Astrocyte (in vitro differentiated cells and primary cell): Measurements from ENCODE around the gene EEF1AKMT3. TPM values are rescaled to one million over a fixed set of nuclear protein-coding genes. Genes with fewer than 3 reads are reported as not detected.

Source experiments
- DNase-seq: peaks from one replicate; pipeline ENCODE4 v3.0.0-alpha.2; 2010; ENCODE audit warnings: low read depth
- FAIRE-seq: peaks from 2 replicates; lab custom pipeline; 2011; peaks lifted over from hg19 to GRCh38; lab: Jason Lieb, UNC
- H2AFZ ChIP-seq: 2 replicates; pipeline ENCODE4 v1.6.0; 2012; ENCODE audit warnings: low read depth, low read length, inconsistent platforms
- H3K27ac ChIP-seq: 2 replicates; pipeline ENCODE4 v1.5.1; 2011; ENCODE audit warnings: low read depth, low read length, inconsistent platforms
- H3K27me3 ChIP-seq: 2 replicates; pipeline ENCODE4 v1.6.0; 2011; ENCODE audit warnings: low read length, inconsistent platforms; ENCODE audit not compliant: insufficient read depth
- H3K36me3 ChIP-seq: 2 replicates; pipeline ENCODE4 v1.5.1; 2011; ENCODE audit warnings: low read length, inconsistent platforms; ENCODE audit not compliant: insufficient read depth
- H3K4me1 ChIP-seq: 2 replicates; pipeline ENCODE4 v1.5.1; 2011; ENCODE audit warnings: low read length, inconsistent platforms; ENCODE audit not compliant: insufficient read depth
- H3K4me2 ChIP-seq: 2 replicates; pipeline ENCODE4 v1.6.0; 2012; ENCODE audit warnings: low read length, inconsistent platforms
- H3K4me3 ChIP-seq: 2 replicates; pipeline ENCODE4 v1.5.1; 2011; ENCODE audit warnings: low read depth, mild to moderate bottlenecking, low read length, inconsistent platforms; ENCODE audit not compliant: insufficient read depth
- H3K79me2 ChIP-seq: 2 replicates; pipeline ENCODE4 v1.6.0; 2012; ENCODE audit warnings: mild to moderate bottlenecking, low read length, inconsistent platforms; ENCODE audit not compliant: insufficient read depth
- H3K9ac ChIP-seq: 2 replicates; pipeline ENCODE4 v1.6.0; 2012; ENCODE audit warnings: mild to moderate bottlenecking, low read length, inconsistent platforms
- H3K9me3 ChIP-seq: 2 replicates; pipeline ENCODE4 v1.5.1; 2012; ENCODE audit warnings: low read depth, mild to moderate bottlenecking, low read length, inconsistent platforms; ENCODE audit not compliant: insufficient read depth
- H4K20me1 ChIP-seq: 2 replicates; pipeline ENCODE4 v1.6.0; 2012; ENCODE audit warnings: low read length, inconsistent platforms; ENCODE audit not compliant: insufficient read depth
- H3K27ac Mint-ChIP-seq: one replicate; pipeline ENCODE4 v1.8.0; 2021; ENCODE audit warnings: mild to moderate bottlenecking, mixed read lengths; ENCODE audit not compliant: unreplicated experiment
- H3K27me3 Mint-ChIP-seq: one replicate; pipeline ENCODE4 v1.8.0; 2021; ENCODE audit warnings: low read depth, mixed read lengths; ENCODE audit not compliant: unreplicated experiment
- H3K36me3 Mint-ChIP-seq: one replicate; pipeline ENCODE4 v1.8.0; 2021; ENCODE audit warnings: low read depth, mixed read lengths; ENCODE audit not compliant: unreplicated experiment
- H3K4me1 Mint-ChIP-seq: one replicate; pipeline ENCODE4 v1.8.0; 2021; ENCODE audit warnings: low read depth, mixed read lengths; ENCODE audit not compliant: unreplicated experiment
- H3K4me3 Mint-ChIP-seq: one replicate; pipeline ENCODE4 v1.8.0; 2021; ENCODE audit warnings: mild to moderate bottlenecking, moderate library complexity, mixed read lengths; ENCODE audit not compliant: unreplicated experiment
- H3K9me3 Mint-ChIP-seq: one replicate; pipeline ENCODE4 v1.8.0; 2021; ENCODE audit warnings: mild to moderate bottlenecking, mixed read lengths; ENCODE audit not compliant: unreplicated experiment
- CTCF ChIP-seq: IDR thresholded peaks from 2 replicates; pipeline ENCODE4 v1.5.1; 2011; ENCODE audit warnings: low read depth, mild to moderate bottlenecking, inconsistent platforms, low read length, moderate library complexity; ENCODE audit not compliant: insufficient read depth
- EZH2 ChIP-seq: IDR thresholded peaks from 2 replicates; pipeline ENCODE4 v1.6.1; 2012; ENCODE audit warnings: mild to moderate bottlenecking, low read length, inconsistent platforms; ENCODE audit not compliant: insufficient read depth
- total RNA-seq: library from RNA; stranded (reverse); gene quantifications from 2 replicates; pipeline ENCODE4 v1.2.1, GENCODE V29; 2021

Gene EEF1AKMT3
- total RNA-seq, 1 donor from 2014 or later, result 8.1 TPM

DNA sequence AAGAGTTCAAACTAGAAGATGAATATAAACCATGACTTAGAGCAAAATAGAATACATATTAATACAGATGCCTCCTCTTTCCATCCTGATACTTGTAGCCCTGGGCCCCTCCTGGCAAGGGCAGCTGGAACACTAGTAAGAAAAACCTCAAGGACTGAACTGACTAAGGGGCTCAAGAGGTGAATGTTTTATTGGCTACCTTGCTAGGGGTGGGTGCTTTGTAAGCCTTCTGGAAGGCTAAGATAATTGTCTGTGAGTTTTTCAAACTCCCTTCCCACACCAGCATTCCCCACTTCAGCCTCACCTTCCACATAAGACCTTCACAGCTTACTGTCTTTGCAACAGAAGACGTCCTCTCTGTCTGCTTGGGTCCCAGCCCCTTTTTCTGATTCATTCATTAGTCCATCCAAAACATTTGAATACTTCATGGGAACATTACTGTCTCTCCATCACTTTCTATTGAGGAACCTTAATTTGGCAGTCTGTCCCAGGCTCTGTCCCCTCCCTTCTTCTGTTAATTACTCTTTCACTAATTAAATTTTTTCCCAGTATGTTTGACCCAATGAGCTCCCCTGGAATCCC, 18.6 kb upstream of the EEF1AKMT3 start:
- peaks cover 12% of the 10 kb centered on the region for H3K36me3 ChIP-seq
- peaks cover 21% of the 10 kb centered on the region for H3K4me1 ChIP-seq
- no peak for FAIRE-seq
- H3K9me3 Mint-ChIP-seq, result no peaks in the 10 kb centered on the region
- TF ChIP-seq CTCF, result no peak
- no peak for TF ChIP-seq EZH2
- H3K4me3 ChIP-seq, result no peak overlapping the region
- peaks cover 33% of the 10 kb centered on the region for H3K79me2 ChIP-seq
- no peak overlapping the region for H3K9ac ChIP-seq
- peaks cover 4% of the 10 kb centered on the region for H3K27me3 Mint-ChIP-seq
- peak overlapping the region; percentile 82 for H3K4me2 ChIP-seq
- H3K27ac ChIP-seq, result no peak overlapping the region
- no peak for DNase-seq
- H3K36me3 Mint-ChIP-seq, result peaks cover 22% of the 10 kb centered on the region
- peak overlapping the region; percentile 87 for H3K4me3 Mint-ChIP-seq
- H3K27me3 ChIP-seq, result peaks cover 11% of the 10 kb centered on the region
- H3K9me3 ChIP-seq, result no peaks in the 10 kb centered on the region
- H2AFZ ChIP-seq, result no peak overlapping the region
- H3K4me1 Mint-ChIP-seq, result peaks cover 27% of the 10 kb centered on the region
- peak overlapping the region; percentile 79 for H3K27ac Mint-ChIP-seq
- peaks cover 16% of the 10 kb centered on the region for H4K20me1 ChIP-seq

DNA sequence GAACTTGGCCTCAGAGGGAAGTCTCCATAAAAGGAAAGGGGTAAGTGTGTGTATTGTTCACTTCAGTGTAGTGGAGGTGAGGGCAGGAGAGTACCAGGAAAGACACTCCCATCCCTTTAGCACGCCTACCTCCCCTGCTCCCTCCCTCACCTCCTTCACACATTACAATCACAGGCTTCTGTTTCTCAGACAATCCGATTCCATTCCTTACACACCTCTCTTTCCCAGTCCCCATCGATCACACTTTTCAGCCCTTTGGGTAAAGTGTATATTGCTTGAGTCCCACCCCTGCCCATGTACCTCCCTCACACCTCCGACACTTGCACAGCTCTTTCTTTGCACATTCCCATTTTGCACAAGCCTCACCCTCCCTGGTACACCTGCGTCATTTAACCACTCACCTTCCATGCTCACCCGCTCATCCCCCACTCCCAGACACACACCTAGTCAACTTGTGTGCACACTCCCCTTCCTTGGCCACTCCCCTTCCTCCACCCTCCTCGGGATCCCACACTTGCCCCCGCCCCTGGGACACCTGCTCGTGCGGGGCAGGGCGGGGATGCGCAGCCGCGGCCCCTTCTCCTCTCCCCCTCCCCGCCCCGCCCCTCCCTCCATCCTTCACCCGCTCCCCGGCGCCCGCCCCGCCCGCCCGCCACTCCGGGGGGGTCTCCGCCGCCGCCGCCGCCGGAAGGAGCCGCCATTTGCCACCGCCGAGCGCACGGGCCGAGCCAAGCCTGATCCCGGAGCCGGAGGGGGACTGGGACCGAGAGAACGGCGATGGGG, 17.8 kb upstream of the EEF1AKMT3 start, which contains the start of gene MARCHF9:
TSS of gene MARCHF9 (plus strand) at position 693 of the 783 bp plus-strand sequence. CDS start 426 bp downstream, outside the sequence.
- peaks cover 27% of the 10 kb centered on the region for H3K4me1 Mint-ChIP-seq
- TF ChIP-seq CTCF (no peak), EZH2 (no peak)
- peaks cover 11% of the 10 kb centered on the region for H3K27me3 ChIP-seq
- H3K4me3 ChIP-seq, result peak within 1 kb of the TSS; percentile 50
- peak within 1 kb of the TSS; percentile 13 for H2AFZ ChIP-seq
- H3K4me3 Mint-ChIP-seq, result peak within 1 kb of the TSS; percentile 87
- no peak within 1 kb of the TSS for H3K27ac ChIP-seq
- peaks cover 20% of the 10 kb centered on the region for H3K36me3 Mint-ChIP-seq
- H3K36me3 ChIP-seq, result peaks cover 10% of the 10 kb centered on the region
- no peaks in the 10 kb centered on the region for H3K9me3 ChIP-seq
- DNase-seq, result no peak
- peaks cover 21% of the 10 kb centered on the region for H3K4me1 ChIP-seq
- H3K9ac ChIP-seq, result peak within 1 kb of the TSS; percentile 41
- no peaks in the 10 kb centered on the region for H3K9me3 Mint-ChIP-seq
- H3K4me2 ChIP-seq, result peak within 1 kb of the TSS; percentile 82
- peaks cover 4% of the 10 kb centered on the region for H3K27me3 Mint-ChIP-seq
- H3K79me2 ChIP-seq, result peaks cover 26% of the 10 kb centered on the region
- no peak for FAIRE-seq
- peak within 1 kb of the TSS; percentile 79 for H3K27ac Mint-ChIP-seq
- peaks cover 16% of the 10 kb centered on the region for H4K20me1 ChIP-seq

DNA sequence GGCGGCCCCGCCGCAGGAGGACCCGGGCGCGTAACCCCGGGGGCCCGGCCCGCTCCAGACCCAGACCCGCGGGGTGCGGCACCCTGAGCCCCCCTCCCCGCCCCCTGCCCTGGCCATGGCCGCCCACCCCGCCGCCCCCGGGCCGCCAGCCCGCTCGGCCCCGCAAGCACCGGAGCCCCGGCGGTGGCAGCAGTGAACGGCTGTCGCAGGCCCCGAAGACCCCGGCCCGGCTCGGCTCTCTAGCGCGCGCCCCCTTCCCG, 17.3 kb upstream of the EEF1AKMT3 start:
- H3K9me3 Mint-ChIP-seq, result no peaks in the 10 kb centered on the region

More for the DNA sequence above, 17.3 kb upstream of the EEF1AKMT3 start:
- H3K79me2 ChIP-seq, result peaks cover 21% of the 10 kb centered on the region
- peak overlapping the region; percentile 31 for H3K4me3 ChIP-seq
- H2AFZ ChIP-seq, result no peak overlapping the region
- no peak overlapping the region for H3K9ac ChIP-seq
- H3K4me1 ChIP-seq, result peaks cover 21% of the 10 kb centered on the region
- Mint-ChIP-seq H3K4me3 (no peak overlapping the region), H3K27ac (no peak overlapping the region), H3K4me1 (peaks cover 27% of the 10 kb centered on the region), H3K36me3 (peaks cover 20% of the 10 kb centered on the region), H3K27me3 (peaks cover 4% of the 10 kb centered on the region)
- peaks cover 8% of the 10 kb centered on the region for H3K36me3 ChIP-seq
- FAIRE-seq (no peak), DNase-seq (no peak)
- H3K27ac ChIP-seq, result no peak overlapping the region
- no peaks in the 10 kb centered on the region for H3K9me3 ChIP-seq
- peak overlapping the region; percentile 82 for H3K4me2 ChIP-seq
- TF ChIP-seq EZH2, result no peak
- no peak for TF ChIP-seq CTCF
- H4K20me1 ChIP-seq, result peaks cover 21% of the 10 kb centered on the region
- H3K27me3 ChIP-seq, result peaks cover 11% of the 10 kb centered on the region
